ENCODE data around the gene NR4A1. TPM values are rescaled to one million over a fixed set of nuclear protein-coding genes. Genes with fewer than 3 reads are reported as not detected.

NR4A1 gene
- total and polyA plus RNA-seq, 9 of the 15 experiments (the other 6 are each of a cell fraction or from before 2014, with no cell fraction given) = 0.07 to 4.7 (median 1.9) TPM; not detected in 1

DNA sequence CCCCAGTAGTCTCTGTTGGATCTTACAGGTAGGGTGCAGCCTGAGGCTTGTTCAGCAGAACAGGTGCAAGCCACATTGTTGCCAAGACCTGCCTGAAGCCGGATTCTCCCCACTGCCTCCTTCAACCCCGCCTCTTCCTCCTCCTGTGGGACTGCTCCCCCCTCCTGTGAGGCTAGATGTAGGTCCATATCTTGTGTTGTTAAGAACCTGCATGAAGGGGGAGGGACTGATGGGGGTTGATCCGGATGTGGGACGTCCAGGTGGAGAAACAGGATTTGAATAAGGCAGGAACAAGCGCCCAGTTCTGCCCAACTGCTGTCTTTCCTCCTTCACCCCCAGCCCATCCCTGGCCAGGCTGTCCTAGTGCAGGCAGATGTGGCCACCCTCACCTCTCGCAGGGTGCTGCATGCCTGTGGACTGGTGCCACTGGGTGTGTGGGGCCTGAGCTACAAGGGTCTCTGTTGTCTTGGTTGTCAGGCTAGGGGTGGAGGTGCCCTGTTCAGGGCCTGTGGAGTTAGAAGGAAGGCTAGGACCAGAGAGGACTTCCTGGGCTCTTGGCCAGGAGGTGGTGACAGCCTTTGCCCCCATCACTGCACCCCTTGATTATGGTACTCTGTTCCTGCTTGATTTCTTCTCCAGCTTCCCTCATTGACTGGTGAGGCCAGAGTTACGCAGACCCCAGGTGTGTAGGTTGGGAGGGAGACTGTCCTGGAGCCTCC, 1.4 kb downstream of the NR4A1 start (continued):
- TF ChIP-seq MAFF (IDR thresholded peaks at IDR 0.05; ENCODE audit: low read length) = no peak
- no peak for TF ChIP-seq CBFB (CRISPR knock-in tag; IDR thresholded peaks at IDR 0.05)
- TF ChIP-seq, protein P1, sequence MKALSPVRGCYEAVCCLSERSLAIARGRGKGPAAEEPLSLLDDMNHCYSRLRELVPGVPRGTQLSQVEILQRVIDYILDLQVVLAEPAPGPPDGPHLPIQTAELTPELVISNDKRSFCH (CRISPR knock-in tag; IDR thresholded peaks at IDR 0.05) = no peak
- TF ChIP-seq, protein P1 (tag; IDR thresholded peaks at IDR 0.05) = no peak
- no peak for TF ChIP-seq MYNN (IDR thresholded peaks at IDR 0.05)
- TF ChIP-seq MYNN (CRISPR knock-in tag; IDR thresholded peaks at IDR 0.05) = no peak
- no peak for TF ChIP-seq MCM5 (IDR thresholded peaks at IDR 0.05; ENCODE audit: low read depth)

DNA sequence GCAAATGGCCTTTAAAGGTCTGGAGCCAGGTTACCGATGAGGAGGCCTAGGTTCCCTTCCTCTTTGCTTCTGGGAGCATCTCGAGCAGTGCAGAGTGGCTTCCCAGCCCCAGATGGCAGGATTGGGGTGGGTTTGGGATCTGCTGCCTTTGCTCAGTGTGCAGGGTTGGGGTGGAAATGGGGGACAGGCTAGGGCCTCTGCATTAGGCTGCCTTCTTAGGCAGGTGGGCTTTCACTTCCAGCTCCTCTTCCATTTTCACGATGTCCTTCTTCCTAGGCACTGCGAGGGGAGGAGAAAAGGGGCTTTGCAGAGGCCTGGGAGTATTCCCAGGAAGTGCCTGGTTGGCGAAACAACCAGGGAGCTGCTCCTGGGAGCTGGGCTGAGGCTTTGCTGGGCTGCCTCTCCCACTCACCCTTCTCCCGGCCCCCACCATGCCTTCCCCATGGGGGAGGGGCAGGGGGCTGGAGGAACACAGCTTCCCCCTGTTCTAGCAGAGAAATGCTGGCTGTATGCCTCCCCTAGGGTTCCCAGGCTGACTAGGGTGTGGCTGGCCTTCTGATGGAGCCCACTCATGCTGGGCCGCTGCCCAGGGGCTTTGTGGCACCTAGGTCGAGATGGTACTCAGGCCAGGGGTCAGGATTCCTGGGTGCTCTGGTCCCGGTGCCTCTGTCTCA, 2.4 kb downstream of the NR4A1 start:
- no peak overlapping the region for H2AFZ ChIP-seq (ENCODE audit: low read depth, low read length)
- H3K79me2 ChIP-seq (ENCODE audit: control insufficient read depth, insufficient read depth, low read length) = no peaks in the 10 kb centered on the region
- peak overlapping the region in 1 of 2 experiments; percentile 61; a peak in 2 of 4 replicates for H3K9ac ChIP-seq (ENCODE audit: insufficient read depth in 1 of 2, low read depth in 2 of 2, low read length in 2 of 2)
- WGBS (ENCODE audit: insufficient coverage, low coverage, missing lambda C conversion rate) = 33% methylated on average over 9 of the region's 9 CpGs
- no peak overlapping the region for H3K4me3 ChIP-seq
- BruUV-seq (replicated peaks) = no TSS peak
- no peak overlapping the region for H3K27ac ChIP-seq (ENCODE audit: extremely low read depth, low read depth, low read length)
- intact Hi-C loops (cut with micrococcal nuclease) (no loop called here), in situ Hi-C loops (cut with MboI) (no loop called here)
- CTCF ChIA-PET (ENCODE audit: low intra/inter-chr PET ratio) = no interaction called here
- peaks cover 0 to 16% of the 10 kb centered on the region in 2 experiments; a peak in 3 of 5 replicates for H3K27me3 ChIP-seq (ENCODE audit: control insufficient read depth in 2 of 2, insufficient read depth in 2 of 2, low read length in 2 of 2)
- peaks cover 6% of the 10 kb centered on the region; the same call in 1 of the 2 replicates for H4K20me1 ChIP-seq (replicated peaks; ENCODE audit: control insufficient read depth, insufficient read depth, low read length)
- FAIRE-seq = no peak
- no peaks in the 10 kb centered on the region for H3K9me3 ChIP-seq (replicated peaks; ENCODE audit: control insufficient read depth, insufficient read depth, low read depth, low read length)
- no peak overlapping the region for H3K4me2 ChIP-seq (ENCODE audit: insufficient read depth, low read length)
- H3K9me1 ChIP-seq (ENCODE audit: control insufficient read depth, insufficient read depth, low read length) = no peaks in the 10 kb centered on the region
- no peak for ATAC-seq
- no peaks in the 10 kb centered on the region for H3K36me3 ChIP-seq (ENCODE audit: control insufficient read depth, insufficient read depth, low read length)
- H3K4me1 ChIP-seq (replicated peaks in 1 of 2; ENCODE audit: control insufficient read depth in 2 of 2, insufficient read depth in 2 of 2, low read length in 2 of 2) = peaks cover 20 to 42% of the 10 kb centered on the region in 2 experiments
- no peak for DNase-seq (ENCODE audit: extremely low read depth in 1 of 4, low spot score in 3 of 4)
- POLR2A ChIA-PET = interaction anchor here (0.6 to 0.9 kb wide), 3 partner anchors 9 to 1230 kb away, joined by 3 to 4 read pairs (median 3); no protein-coding TSS in a partner anchor
- TF ChIP-seq, protein P2, sequence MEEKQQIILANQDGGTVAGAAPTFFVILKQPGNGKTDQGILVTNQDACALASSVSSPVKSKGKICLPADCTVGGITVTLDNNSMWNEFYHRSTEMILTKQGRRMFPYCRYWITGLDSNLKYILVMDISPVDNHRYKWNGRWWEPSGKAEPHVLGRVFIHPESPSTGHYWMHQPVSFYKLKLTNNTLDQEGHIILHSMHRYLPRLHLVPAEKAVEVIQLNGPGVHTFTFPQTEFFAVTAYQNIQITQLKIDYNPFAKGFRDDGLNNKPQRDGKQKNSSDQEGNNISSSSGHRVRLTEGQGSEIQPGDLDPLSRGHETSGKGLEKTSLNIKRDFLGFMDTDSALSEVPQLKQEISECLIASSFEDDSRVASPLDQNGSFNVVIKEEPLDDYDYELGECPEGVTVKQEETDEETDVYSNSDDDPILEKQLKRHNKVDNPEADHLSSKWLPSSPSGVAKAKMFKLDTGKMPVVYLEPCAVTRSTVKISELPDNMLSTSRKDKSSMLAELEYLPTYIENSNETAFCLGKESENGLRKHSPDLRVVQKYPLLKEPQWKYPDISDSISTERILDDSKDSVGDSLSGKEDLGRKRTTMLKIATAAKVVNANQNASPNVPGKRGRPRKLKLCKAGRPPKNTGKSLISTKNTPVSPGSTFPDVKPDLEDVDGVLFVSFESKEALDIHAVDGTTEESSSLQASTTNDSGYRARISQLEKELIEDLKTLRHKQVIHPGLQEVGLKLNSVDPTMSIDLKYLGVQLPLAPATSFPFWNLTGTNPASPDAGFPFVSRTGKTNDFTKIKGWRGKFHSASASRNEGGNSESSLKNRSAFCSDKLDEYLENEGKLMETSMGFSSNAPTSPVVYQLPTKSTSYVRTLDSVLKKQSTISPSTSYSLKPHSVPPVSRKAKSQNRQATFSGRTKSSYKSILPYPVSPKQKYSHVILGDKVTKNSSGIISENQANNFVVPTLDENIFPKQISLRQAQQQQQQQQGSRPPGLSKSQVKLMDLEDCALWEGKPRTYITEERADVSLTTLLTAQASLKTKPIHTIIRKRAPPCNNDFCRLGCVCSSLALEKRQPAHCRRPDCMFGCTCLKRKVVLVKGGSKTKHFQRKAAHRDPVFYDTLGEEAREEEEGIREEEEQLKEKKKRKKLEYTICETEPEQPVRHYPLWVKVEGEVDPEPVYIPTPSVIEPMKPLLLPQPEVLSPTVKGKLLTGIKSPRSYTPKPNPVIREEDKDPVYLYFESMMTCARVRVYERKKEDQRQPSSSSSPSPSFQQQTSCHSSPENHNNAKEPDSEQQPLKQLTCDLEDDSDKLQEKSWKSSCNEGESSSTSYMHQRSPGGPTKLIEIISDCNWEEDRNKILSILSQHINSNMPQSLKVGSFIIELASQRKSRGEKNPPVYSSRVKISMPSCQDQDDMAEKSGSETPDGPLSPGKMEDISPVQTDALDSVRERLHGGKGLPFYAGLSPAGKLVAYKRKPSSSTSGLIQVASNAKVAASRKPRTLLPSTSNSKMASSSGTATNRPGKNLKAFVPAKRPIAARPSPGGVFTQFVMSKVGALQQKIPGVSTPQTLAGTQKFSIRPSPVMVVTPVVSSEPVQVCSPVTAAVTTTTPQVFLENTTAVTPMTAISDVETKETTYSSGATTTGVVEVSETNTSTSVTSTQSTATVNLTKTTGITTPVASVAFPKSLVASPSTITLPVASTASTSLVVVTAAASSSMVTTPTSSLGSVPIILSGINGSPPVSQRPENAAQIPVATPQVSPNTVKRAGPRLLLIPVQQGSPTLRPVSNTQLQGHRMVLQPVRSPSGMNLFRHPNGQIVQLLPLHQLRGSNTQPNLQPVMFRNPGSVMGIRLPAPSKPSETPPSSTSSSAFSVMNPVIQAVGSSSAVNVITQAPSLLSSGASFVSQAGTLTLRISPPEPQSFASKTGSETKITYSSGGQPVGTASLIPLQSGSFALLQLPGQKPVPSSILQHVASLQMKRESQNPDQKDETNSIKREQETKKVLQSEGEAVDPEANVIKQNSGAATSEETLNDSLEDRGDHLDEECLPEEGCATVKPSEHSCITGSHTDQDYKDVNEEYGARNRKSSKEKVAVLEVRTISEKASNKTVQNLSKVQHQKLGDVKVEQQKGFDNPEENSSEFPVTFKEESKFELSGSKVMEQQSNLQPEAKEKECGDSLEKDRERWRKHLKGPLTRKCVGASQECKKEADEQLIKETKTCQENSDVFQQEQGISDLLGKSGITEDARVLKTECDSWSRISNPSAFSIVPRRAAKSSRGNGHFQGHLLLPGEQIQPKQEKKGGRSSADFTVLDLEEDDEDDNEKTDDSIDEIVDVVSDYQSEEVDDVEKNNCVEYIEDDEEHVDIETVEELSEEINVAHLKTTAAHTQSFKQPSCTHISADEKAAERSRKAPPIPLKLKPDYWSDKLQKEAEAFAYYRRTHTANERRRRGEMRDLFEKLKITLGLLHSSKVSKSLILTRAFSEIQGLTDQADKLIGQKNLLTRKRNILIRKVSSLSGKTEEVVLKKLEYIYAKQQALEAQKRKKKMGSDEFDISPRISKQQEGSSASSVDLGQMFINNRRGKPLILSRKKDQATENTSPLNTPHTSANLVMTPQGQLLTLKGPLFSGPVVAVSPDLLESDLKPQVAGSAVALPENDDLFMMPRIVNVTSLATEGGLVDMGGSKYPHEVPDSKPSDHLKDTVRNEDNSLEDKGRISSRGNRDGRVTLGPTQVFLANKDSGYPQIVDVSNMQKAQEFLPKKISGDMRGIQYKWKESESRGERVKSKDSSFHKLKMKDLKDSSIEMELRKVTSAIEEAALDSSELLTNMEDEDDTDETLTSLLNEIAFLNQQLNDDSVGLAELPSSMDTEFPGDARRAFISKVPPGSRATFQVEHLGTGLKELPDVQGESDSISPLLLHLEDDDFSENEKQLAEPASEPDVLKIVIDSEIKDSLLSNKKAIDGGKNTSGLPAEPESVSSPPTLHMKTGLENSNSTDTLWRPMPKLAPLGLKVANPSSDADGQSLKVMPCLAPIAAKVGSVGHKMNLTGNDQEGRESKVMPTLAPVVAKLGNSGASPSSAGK (IDR thresholded peaks at IDR 0.05) = no peak

All from K562 (cell line).